Skeletal muscle tissue (tissue), 4 donors: ENCODE measurements around the gene VDAC1. TPM values are rescaled to one million over a fixed set of nuclear protein-coding genes. Genes with fewer than 3 reads are reported as not detected.

Experiments used
- H3K27ac ChIP-seq: one replicate; pipeline ENCODE4 v1.7.0; 2013; ENCODE audit warnings: mild to moderate bottlenecking, low read depth, low read length, inconsistent platforms
- H3K27me3 ChIP-seq, 3 donors: one replicate each; pipeline ENCODE4 v1.7.0; 2013; ENCODE audit warnings: low read length in 3 of 3; ENCODE audit not compliant: control insufficient read depth in 3 of 3, insufficient read depth in 3 of 3
- H3K36me3 ChIP-seq, 3 donors: one replicate each; pipeline ENCODE4 v1.7.0; 2013; ENCODE audit warnings: low read length in 3 of 3; ENCODE audit not compliant: control insufficient read depth in 3 of 3, insufficient read depth in 3 of 3
- H3K4me1 ChIP-seq, 3 donors: one replicate each; pipeline ENCODE4 v1.7.0; 2013; ENCODE audit warnings: low read length in 3 of 3, mild to moderate bottlenecking in 3 of 3; ENCODE audit not compliant: control insufficient read depth in 3 of 3, insufficient read depth in 3 of 3
- H3K4me3 ChIP-seq, 3 donors: one replicate each; pipeline ENCODE4 v1.7.0; 2013; ENCODE audit warnings: low read length in 3 of 3
- H3K9ac ChIP-seq, 3 donors: one replicate each; pipeline ENCODE4 v1.7.0; 2013; ENCODE audit warnings: low read length in 3 of 3, mild to moderate bottlenecking in 3 of 3, moderate library complexity in 2 of 3, low read depth in 1 of 3
- H3K9me3 ChIP-seq, 3 donors: one replicate each; pipeline ENCODE4 v1.7.0; 2013; ENCODE audit warnings: low read length in 3 of 3; ENCODE audit not compliant: control insufficient read depth in 3 of 3
- total RNA-seq: library from RNA; depleted of rRNA; stranded (reverse); fragments of >200 nt; gene quantifications from one replicate; pipeline ENCODE4 v1.2.3, GENCODE V29; 2014
- donor health status: Osteomylitis.

Gene VDAC1
- total RNA-seq, 1 donor from 2014 or later = 257 TPM

GRCh38 chr5:133970325-133970909 is 34.4 kb downstream of the VDAC1 start:
- no peaks in the 10 kb centered on the region for H3K27me3 ChIP-seq
- H3K9ac ChIP-seq = no peak overlapping the region
- H3K36me3 ChIP-seq = peaks cover 23 to 32% (median 31%) of the 10 kb centered on the region in 3 donors
- H3K4me1 ChIP-seq = peaks cover 9 to 21% (median 16%) of the 10 kb centered on the region in 3 donors
- no peak overlapping the region for H3K27ac ChIP-seq
- H3K4me3 ChIP-seq = no peak overlapping the region
- no peaks in the 10 kb centered on the region for H3K9me3 ChIP-seq

- peak overlapping the region; percentile 97 for H3K27ac ChIP-seq
Observed at GRCh38 chr5:133969654-133970324, 35.0 kb downstream of the VDAC1 start.

GRCh38 chr5:133968204-133968980 is 36.4 kb downstream of the VDAC1 start, which contains the start of gene C5orf15:
Gene C5orf15 (minus strand): TSS chr5:133968625. CDS start chr5:133968584, 41 bp downstream.
- H3K36me3 ChIP-seq = peaks cover 7 to 13% (median 13%) of the 10 kb centered on the region in 3 donors
- no peaks in the 10 kb centered on the region for H3K27me3 ChIP-seq
- H3K27ac ChIP-seq = peak within 1 kb of the TSS; percentile 97
- H3K4me3 ChIP-seq = peak within 1 kb of the TSS; percentile 97 to 98 (median 97)
- H3K4me1 ChIP-seq = peaks cover 9 to 21% (median 16%) of the 10 kb centered on the region in 3 donors
- H3K9ac ChIP-seq = peak within 1 kb of the TSS; percentile 94 to 99 (median 98)
- no peaks in the 10 kb centered on the region for H3K9me3 ChIP-seq

More at GRCh38 chr5:133969654-133970324, 35.0 kb downstream of the VDAC1 start:
- Histone ChIP-seq H3K27me3 (no peaks in the 10 kb centered on the region), H3K9me3 (no peaks in the 10 kb centered on the region), H3K4me1 (peaks cover 9 to 21% (median 16%) of the 10 kb centered on the region in 3 donors), H3K4me3 (no peak overlapping the region), H3K36me3 (peaks cover 18 to 26% (median 25%) of the 10 kb centered on the region in 3 donors), H3K9ac (no peak overlapping the region)

GRCh38 chr5:133967698-133968203 is 37.0 kb downstream of the VDAC1 start:
- no peaks in the 10 kb centered on the region for H3K27me3 ChIP-seq
- H3K4me1 ChIP-seq = peaks cover 9 to 22% (median 16%) of the 10 kb centered on the region in 3 donors
- H3K36me3 ChIP-seq = peaks cover 2 to 7% (median 7%) of the 10 kb centered on the region in 3 donors
- H3K9me3 ChIP-seq = no peaks in the 10 kb centered on the region
- H3K4me3 ChIP-seq = peak overlapping the region; percentile 97 to 98 (median 97)
- peak overlapping the region; percentile 97 for H3K27ac ChIP-seq
- peak overlapping the region; percentile 94 to 99 (median 98) for H3K9ac ChIP-seq

- Histone ChIP-seq H3K4me3 (peak overlapping the region in 2 of 3 donors; percentile 97 to 98), H3K27me3 (no peaks in the 10 kb centered on the region), H3K4me1 (peaks cover 9 to 28% (median 16%) of the 10 kb centered on the region in 3 donors), H3K9me3 (no peaks in the 10 kb centered on the region), H3K27ac (peak overlapping the region; percentile 97), H3K9ac (peak overlapping the region in 2 of 3 donors; percentile 94 to 99), H3K36me3 (peaks cover 0 to 5% (median 4%) of the 10 kb centered on the region in 3 donors)
Observed at GRCh38 chr5:133967124-133967523, 37.7 kb downstream of the VDAC1 start.

DNA sequence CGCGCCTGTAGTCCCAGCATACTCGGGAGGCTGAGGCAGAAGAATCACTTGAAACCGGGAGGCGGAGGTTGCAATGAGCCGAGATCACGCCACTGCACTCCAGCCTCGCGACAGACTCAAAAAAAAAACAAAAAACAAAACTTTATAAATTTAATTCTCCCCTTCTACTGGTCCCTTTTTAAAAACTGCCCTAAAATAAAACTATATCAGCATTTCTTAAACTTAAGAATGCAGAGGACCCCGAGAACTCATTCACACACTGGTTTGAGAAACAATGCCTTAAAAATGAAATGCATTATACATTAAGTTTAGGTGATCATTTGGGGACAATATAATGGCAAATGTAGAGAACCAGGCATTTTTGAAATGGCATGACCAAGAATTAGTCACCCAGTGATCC is 38.7 kb downstream of the VDAC1 start:
- Histone ChIP-seq H3K27me3 (no peaks in the 10 kb centered on the region), H3K36me3 (no peaks in the 10 kb centered on the region), H3K9me3 (no peaks in the 10 kb centered on the region), H3K4me1 (peaks cover 9 to 29% (median 16%) of the 10 kb centered on the region in 3 donors), H3K4me3 (no peak overlapping the region), H3K27ac (no peak overlapping the region), H3K9ac (no peak overlapping the region)

DNA sequence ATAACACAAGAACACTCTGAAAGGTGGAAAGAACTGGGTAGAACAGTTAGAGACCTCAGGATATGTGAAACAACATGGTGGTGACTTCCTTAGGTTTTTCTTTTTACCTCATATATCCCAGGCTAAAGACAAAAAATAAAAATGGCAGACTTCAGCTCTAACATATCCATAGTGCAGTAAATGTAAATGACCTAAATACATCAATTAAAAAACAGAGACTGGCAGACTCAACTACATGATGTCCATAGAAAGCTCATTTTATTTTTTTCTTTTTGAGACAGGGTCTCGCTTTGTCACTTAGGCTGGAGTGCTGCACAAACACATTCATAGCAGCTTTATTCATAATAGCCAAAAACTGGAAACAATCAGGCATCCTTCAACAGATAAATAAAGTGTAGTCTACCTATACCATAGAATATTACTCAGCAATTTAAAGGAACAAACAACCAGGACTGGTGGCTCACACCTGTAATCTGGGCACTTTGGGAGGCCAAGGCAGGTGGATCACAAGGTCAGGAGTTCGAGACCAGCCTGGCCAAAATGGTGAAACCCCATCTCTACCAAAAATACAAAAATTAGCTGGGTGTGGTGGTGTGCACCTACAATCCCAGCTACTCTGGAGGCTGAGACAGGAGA is 41.2 kb downstream of the VDAC1 start:
- Histone ChIP-seq H3K4me3 (no peak overlapping the region), H3K9me3 (no peaks in the 10 kb centered on the region), H3K27me3 (no peaks in the 10 kb centered on the region), H3K4me1 (peaks cover 9 to 24% (median 14%) of the 10 kb centered on the region in 3 donors), H3K36me3 (peaks cover 3 to 5% (median 3%) of the 10 kb centered on the region in 3 donors), H3K9ac (no peak overlapping the region), H3K27ac (no peak overlapping the region)

DNA sequence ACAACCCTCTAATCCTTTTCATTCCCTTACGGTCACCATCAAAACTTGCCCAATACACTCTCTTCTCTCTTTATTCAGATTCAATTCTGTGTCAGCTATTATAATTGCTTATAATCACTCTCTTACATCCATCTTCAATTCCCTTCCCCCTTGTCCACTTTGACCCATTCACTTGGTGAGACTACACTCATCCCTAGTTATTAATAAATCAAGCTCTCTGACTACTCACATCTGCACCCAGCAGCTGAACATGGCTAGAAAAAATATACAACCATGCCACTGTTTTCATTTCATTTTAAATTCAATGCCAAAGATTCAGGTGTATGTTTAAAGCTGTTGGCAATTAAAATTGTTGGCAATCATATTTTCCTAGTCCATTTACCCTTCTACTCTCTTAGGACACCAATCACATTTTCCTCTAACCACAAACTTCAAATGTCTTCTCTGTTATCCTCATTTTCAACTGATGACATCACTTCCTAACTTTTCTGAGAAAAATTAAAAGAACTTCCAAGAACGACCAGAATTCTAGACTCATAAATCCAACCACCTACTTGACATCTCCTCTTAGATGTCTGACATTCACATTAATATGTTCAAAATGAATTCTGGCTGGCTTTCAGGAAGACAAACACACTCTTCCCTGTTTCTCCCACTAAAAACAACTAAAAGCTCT is 41.8 kb downstream of the VDAC1 start:
- no peak overlapping the region for H3K27ac ChIP-seq
- H3K4me3 ChIP-seq = no peak overlapping the region
- no peak overlapping the region for H3K9ac ChIP-seq
- no peaks in the 10 kb centered on the region for H3K9me3 ChIP-seq
- no peaks in the 10 kb centered on the region for H3K27me3 ChIP-seq
- H3K36me3 ChIP-seq = peaks cover 3 to 6% (median 3%) of the 10 kb centered on the region in 3 donors
- peaks cover 9 to 18% (median 13%) of the 10 kb centered on the region in 3 donors for H3K4me1 ChIP-seq

GRCh38 chr5:133962131-133962530 is 42.6 kb downstream of the VDAC1 start:
- H3K4me3 ChIP-seq = no peak overlapping the region
- peaks cover 2 to 10% (median 5%) of the 10 kb centered on the region in 3 donors for H3K4me1 ChIP-seq
- no peaks in the 10 kb centered on the region for H3K27me3 ChIP-seq
- peaks cover 3 to 12% (median 6%) of the 10 kb centered on the region in 3 donors for H3K36me3 ChIP-seq
- no peaks in the 10 kb centered on the region for H3K9me3 ChIP-seq
- no peak overlapping the region for H3K9ac ChIP-seq
- H3K27ac ChIP-seq = no peak overlapping the region
